HEK293 (cell line): ENCODE results near the gene USP19.

ENCODE experiments used
- CTCF ChIA-PET: fragments of 350-600 bp; formaldehyde crosslinking; extraction: SDS; loops from one replicate; lab custom pipeline; 2021; ENCODE audit warnings: antibody characterized with exemption; lab: Yijun Ruan, JAX
- POLR2A ChIA-PET: fragments of 300-600 bp; formaldehyde crosslinking; extraction: SDS; loops from one replicate; lab custom pipeline; 2020; ENCODE audit warnings: antibody characterized with exemption, inconsistent platforms; lab: Yijun Ruan, JAX
- H3K27ac ChIP-seq: fragments of 200-500 bp; sonication (Bioruptor generic); 2 replicates; pipeline ENCODE4 v1.5.1; 2014; ENCODE audit warnings: low read depth, low read length, control low read depth, inconsistent platforms; ENCODE audit errors: extremely low read depth
- H3K36me3 ChIP-seq, 2 experiments: fragments of 200-500 bp in 1 of 2; sonication (Bioruptor generic) in 1 of 2; 1 replicate in 1 of 2; 2 replicates in 1 of 2; pipeline ENCODE4 v1.5.1; 2014 to 2017; ENCODE audit warnings: inconsistent platforms in 2 of 2, low read length in 2 of 2; ENCODE audit not compliant: control insufficient read depth in 2 of 2, insufficient read depth in 1 of 2
- H3K4me1 ChIP-seq: fragments of 200-500 bp; sonication (Bioruptor generic); 2 replicates; pipeline ENCODE4 v1.5.1; 2014; ENCODE audit warnings: mild to moderate bottlenecking, low read length, inconsistent platforms; ENCODE audit not compliant: control insufficient read depth, insufficient read depth
- H3K4me3 ChIP-seq: 2 replicates; pipeline ENCODE4 v1.5.1; 2011; ENCODE audit warnings: low read depth, mild to moderate bottlenecking, control low read depth, low read length, moderate library complexity
- H3K9me3 ChIP-seq: fragments of 200-500 bp; sonication (Bioruptor generic); 2 replicates; pipeline ENCODE4 v1.5.1; 2014; ENCODE audit warnings: low read depth, low read length, inconsistent platforms; ENCODE audit not compliant: control insufficient read depth, insufficient read depth
- ZFHX2 ChIP-seq: fragments of 450-650 bp; formaldehyde crosslinking; conservative IDR thresholded peaks from 2 replicates; pipeline ENCODE4 v1.5.1; 2016; ENCODE audit warnings: missing biosample characterization, missing genetic modification characterization
- ZFP41 ChIP-seq: fragments of 450-650 bp; formaldehyde crosslinking; IDR thresholded peaks from 2 replicates; pipeline ENCODE4 v1.5.1; 2016; ENCODE audit warnings: missing biosample characterization, missing genetic modification characterization, borderline replicate concordance
- ZNF155 ChIP-seq: fragments of 450-650 bp; formaldehyde crosslinking; IDR thresholded peaks from 2 replicates; pipeline ENCODE4 v1.5.1; 2016; ENCODE audit warnings: missing biosample characterization, missing genetic modification characterization
- ZNF169 ChIP-seq: fragments of 450-650 bp; formaldehyde crosslinking; IDR thresholded peaks from 2 replicates; pipeline ENCODE4 v1.5.1; 2016; ENCODE audit warnings: missing biosample characterization, missing genetic modification characterization
- ZNF266 ChIP-seq: fragments of 450-650 bp; formaldehyde crosslinking; IDR thresholded peaks from 2 replicates; pipeline ENCODE4 v1.5.1; 2016; ENCODE audit warnings: missing biosample characterization, missing genetic modification characterization, low read depth
- ZNF350 ChIP-seq: fragments of 450-650 bp; formaldehyde crosslinking; IDR thresholded peaks from 2 replicates; pipeline ENCODE4 v1.5.0; 2017; ENCODE audit warnings: missing biosample characterization, mild to moderate bottlenecking, missing genetic modification characterization
- ZNF416 ChIP-seq: fragments of 450-650 bp; formaldehyde crosslinking; IDR thresholded peaks from 2 replicates; pipeline ENCODE4 v1.5.1; 2016; ENCODE audit warnings: missing biosample characterization, missing genetic modification characterization
- ZNF571 ChIP-seq: fragments of 450-650 bp; formaldehyde crosslinking; IDR thresholded peaks from 2 replicates; pipeline ENCODE4 v1.5.0; 2017; ENCODE audit warnings: missing biosample characterization, missing genetic modification characterization
- ZNF596 ChIP-seq: fragments of 450-650 bp; IDR thresholded peaks from 2 replicates; pipeline ENCODE4 v1.5.0; 2018; ENCODE audit warnings: missing biosample characterization, mild to moderate bottlenecking, missing genetic modification characterization, moderate library complexity
- ZNF624 ChIP-seq: fragments of 450-650 bp; formaldehyde crosslinking; IDR thresholded peaks from 2 replicates; pipeline ENCODE4 v1.5.1; 2017; ENCODE audit warnings: missing biosample characterization, missing genetic modification characterization
- ZNF747 ChIP-seq: fragments of 450-650 bp; formaldehyde crosslinking; IDR thresholded peaks from 2 replicates; pipeline ENCODE4 v1.5.1; 2016; ENCODE audit warnings: missing biosample characterization, missing genetic modification characterization
- ZNF768 ChIP-seq: fragments of 450-650 bp; formaldehyde crosslinking; IDR thresholded peaks from 2 replicates; pipeline ENCODE4 v1.5.1; 2018; ENCODE audit warnings: missing biosample characterization, mild to moderate bottlenecking, missing genetic modification characterization
- ZNF785 ChIP-seq: fragments of 450-650 bp; formaldehyde crosslinking; IDR thresholded peaks from 2 replicates; pipeline ENCODE4 v1.5.1; 2016; ENCODE audit warnings: missing biosample characterization, missing genetic modification characterization
- TF ChIP-seq, protein P1 (sequence below): fragments of 450-650 bp; formaldehyde crosslinking; IDR thresholded peaks from 2 replicates; pipeline ENCODE4 v1.5.1; 2016; ENCODE audit warnings: missing biosample characterization, missing genetic modification characterization, borderline replicate concordance
- TF ChIP-seq, protein P2 (sequence below): fragments of 450-650 bp; formaldehyde crosslinking; IDR thresholded peaks from 2 replicates; pipeline ENCODE4 v1.5.1; 2016; ENCODE audit warnings: missing biosample characterization, missing genetic modification characterization
- TF ChIP-seq, protein P3 (sequence below): fragments of 450-650 bp; formaldehyde crosslinking; IDR thresholded peaks from 2 replicates; pipeline ENCODE4 v1.5.1; 2016; ENCODE audit warnings: missing biosample characterization, missing genetic modification characterization, low read depth
- TF ChIP-seq, protein P4 (sequence below): fragments of 450-650 bp; formaldehyde crosslinking; IDR thresholded peaks from 2 replicates; pipeline ENCODE4 v1.5.1; 2016; ENCODE audit warnings: missing biosample characterization, missing genetic modification characterization
- TF ChIP-seq, protein P5 (sequence below): sonication (generic); formaldehyde crosslinking; IDR thresholded peaks from 2 replicates; pipeline ENCODE4 v1.8.1; 2022; ENCODE audit warnings: mild to moderate bottlenecking, moderate library complexity, missing genetic modification reagents
- TF ChIP-seq, protein P6 (sequence below): IDR thresholded peaks from 2 replicates; pipeline ENCODE4 v1.6.1; 2011; ENCODE audit warnings: mild to moderate bottlenecking, low read depth, low read length, borderline replicate concordance
- TF ChIP-seq, protein P7 (sequence below): fragments of 450-650 bp; formaldehyde crosslinking; optimal IDR thresholded peaks from 2 replicates; pipeline ENCODE3; 2016; ENCODE audit warnings: missing biosample characterization, mild to moderate bottlenecking, missing genetic modification characterization
- TF ChIP-seq, protein P8 (sequence below): fragments of 450-650 bp; formaldehyde crosslinking; IDR thresholded peaks from 2 replicates; pipeline ENCODE4 v1.5.1; 2017; ENCODE audit warnings: missing biosample characterization, mild to moderate bottlenecking, missing genetic modification characterization, moderate library complexity

The USP19 gene

DNA sequence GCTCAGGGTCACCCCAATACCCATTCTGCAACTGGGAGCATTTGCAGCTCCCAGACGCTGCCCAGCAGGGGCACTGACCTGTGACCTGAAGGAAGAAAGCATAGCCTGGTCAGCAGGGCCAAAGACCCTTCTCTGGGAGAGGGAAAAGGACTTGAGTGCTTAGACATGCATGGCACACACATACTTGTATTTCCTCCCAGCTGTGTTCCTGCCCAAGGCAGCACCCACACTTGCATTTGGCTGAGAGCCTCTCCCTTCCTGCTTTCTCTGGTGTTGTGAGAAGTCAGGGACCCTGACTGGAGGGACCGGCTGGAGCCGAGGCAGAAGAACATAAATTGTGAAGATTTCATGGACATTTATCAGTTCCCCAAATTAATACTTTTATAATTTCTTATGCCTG lies 19.5 kb upstream of the USP19 start:
- ChIA-PET CTCF (interaction anchor here (0.6 to 0.7 kb wide), 2 partner anchors 399 to 685 kb away, joined by 3 to 4 read pairs; no protein-coding TSS in a partner anchor), POLR2A (no interaction called here)
- Histone ChIP-seq H3K4me1 (no peaks in the 10 kb centered on the region), H3K4me3 (no peak overlapping the region), H3K27ac (no peak overlapping the region), H3K9me3 (no peaks in the 10 kb centered on the region), H3K36me3 (no peaks in the 10 kb centered on the region)
- TF ChIP-seq ZNF350 (tag by site-specific recombination) (no peak), ZNF747 (tag by site-specific recombination) (no peak), ZNF266 (tag by site-specific recombination) (no peak), ZNF169 (tag by site-specific recombination) (no peak), ZNF768 (no peak), ZNF785 (tag by site-specific recombination) (no peak), ZFHX2 (tag by site-specific recombination) (no peak), ZFP41 (no peak), ZNF596 (no peak), ZNF571 (tag by site-specific recombination) (no peak), ZNF155 (tag by site-specific recombination) (no peak)
- TF ChIP-seq, protein P1, sequence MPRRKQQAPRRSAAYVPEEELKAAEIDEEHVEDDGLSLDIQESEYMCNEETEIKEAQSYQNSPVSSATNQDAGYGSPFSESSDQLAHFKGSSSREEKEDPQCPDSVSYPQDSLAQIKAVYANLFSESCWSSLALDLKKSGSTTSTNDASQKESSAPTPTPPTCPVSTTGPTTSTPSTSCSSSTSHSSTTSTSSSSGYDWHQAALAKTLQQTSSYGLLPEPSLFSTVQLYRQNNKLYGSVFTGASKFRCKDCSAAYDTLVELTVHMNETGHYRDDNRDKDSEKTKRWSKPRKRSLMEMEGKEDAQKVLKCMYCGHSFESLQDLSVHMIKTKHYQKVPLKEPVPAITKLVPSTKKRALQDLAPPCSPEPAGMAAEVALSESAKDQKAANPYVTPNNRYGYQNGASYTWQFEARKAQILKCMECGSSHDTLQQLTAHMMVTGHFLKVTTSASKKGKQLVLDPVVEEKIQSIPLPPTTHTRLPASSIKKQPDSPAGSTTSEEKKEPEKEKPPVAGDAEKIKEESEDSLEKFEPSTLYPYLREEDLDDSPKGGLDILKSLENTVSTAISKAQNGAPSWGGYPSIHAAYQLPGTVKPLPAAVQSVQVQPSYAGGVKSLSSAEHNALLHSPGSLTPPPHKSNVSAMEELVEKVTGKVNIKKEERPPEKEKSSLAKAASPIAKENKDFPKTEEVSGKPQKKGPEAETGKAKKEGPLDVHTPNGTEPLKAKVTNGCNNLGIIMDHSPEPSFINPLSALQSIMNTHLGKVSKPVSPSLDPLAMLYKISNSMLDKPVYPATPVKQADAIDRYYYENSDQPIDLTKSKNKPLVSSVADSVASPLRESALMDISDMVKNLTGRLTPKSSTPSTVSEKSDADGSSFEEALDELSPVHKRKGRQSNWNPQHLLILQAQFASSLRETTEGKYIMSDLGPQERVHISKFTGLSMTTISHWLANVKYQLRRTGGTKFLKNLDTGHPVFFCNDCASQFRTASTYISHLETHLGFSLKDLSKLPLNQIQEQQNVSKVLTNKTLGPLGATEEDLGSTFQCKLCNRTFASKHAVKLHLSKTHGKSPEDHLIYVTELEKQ = no peak
- TF ChIP-seq, protein P2, sequence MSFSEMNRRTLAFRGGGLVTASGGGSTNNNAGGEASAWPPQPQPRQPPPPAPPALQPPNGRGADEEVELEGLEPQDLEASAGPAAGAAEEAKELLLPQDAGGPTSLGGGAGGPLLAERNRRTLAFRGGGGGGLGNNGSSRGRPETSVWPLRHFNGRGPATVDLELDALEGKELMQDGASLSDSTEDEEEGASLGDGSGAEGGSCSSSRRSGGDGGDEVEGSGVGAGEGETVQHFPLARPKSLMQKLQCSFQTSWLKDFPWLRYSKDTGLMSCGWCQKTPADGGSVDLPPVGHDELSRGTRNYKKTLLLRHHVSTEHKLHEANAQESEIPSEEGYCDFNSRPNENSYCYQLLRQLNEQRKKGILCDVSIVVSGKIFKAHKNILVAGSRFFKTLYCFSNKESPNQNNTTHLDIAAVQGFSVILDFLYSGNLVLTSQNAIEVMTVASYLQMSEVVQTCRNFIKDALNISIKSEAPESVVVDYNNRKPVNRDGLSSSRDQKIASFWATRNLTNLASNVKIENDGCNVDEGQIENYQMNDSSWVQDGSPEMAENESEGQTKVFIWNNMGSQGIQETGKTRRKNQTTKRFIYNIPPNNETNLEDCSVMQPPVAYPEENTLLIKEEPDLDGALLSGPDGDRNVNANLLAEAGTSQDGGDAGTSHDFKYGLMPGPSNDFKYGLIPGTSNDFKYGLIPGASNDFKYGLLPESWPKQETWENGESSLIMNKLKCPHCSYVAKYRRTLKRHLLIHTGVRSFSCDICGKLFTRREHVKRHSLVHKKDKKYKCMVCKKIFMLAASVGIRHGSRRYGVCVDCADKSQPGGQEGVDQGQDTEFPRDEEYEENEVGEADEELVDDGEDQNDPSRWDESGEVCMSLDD (tag by site-specific recombination) = no peak
- TF ChIP-seq, protein P3, sequence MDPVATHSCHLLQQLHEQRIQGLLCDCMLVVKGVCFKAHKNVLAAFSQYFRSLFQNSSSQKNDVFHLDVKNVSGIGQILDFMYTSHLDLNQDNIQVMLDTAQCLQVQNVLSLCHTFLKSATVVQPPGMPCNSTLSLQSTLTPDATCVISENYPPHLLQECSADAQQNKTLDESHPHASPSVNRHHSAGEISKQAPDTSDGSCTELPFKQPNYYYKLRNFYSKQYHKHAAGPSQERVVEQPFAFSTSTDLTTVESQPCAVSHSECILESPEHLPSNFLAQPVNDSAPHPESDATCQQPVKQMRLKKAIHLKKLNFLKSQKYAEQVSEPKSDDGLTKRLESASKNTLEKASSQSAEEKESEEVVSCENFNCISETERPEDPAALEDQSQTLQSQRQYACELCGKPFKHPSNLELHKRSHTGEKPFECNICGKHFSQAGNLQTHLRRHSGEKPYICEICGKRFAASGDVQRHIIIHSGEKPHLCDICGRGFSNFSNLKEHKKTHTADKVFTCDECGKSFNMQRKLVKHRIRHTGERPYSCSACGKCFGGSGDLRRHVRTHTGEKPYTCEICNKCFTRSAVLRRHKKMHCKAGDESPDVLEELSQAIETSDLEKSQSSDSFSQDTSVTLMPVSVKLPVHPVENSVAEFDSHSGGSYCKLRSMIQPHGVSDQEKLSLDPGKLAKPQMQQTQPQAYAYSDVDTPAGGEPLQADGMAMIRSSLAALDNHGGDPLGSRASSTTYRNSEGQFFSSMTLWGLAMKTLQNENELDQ = no peak
- TF ChIP-seq, protein P4, sequence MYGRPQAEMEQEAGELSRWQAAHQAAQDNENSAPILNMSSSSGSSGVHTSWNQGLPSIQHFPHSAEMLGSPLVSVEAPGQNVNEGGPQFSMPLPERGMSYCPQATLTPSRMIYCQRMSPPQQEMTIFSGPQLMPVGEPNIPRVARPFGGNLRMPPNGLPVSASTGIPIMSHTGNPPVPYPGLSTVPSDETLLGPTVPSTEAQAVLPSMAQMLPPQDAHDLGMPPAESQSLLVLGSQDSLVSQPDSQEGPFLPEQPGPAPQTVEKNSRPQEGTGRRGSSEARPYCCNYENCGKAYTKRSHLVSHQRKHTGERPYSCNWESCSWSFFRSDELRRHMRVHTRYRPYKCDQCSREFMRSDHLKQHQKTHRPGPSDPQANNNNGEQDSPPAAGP (tag by site-specific recombination) = no peak

DNA sequence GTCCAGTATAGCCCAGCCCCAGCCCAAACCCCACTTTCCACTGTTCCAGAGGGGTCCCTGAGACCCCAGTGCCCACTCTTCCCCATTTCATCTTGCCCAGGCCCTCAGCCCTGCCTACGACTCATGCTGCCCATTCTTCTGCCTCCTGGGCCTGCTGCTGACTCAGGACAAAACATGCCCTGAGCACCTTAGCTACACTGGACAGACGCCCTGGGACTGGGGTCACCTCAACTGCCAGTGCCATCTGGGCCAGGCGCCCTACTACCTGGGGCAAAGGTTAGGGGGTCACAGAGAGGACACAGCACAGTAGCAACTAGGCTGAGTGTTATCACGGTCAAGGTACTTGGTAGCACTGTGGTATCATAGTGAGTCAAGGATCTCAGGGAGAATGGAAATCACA lies 14.9 kb upstream of the USP19 start:
- ChIA-PET CTCF (interaction anchor here (0.6 kb wide), 1 partner anchor 246 kb away, joined by 3 read pairs; no protein-coding TSS in a partner anchor), POLR2A (no interaction called here)
- H3K4me1 ChIP-seq = no peaks in the 10 kb centered on the region; the same call in 1 of the 2 replicates
- peaks cover 0 to 13% of the 10 kb centered on the region in 2 experiments; a peak in 1 of 3 replicates for H3K36me3 ChIP-seq
- H3K4me3 ChIP-seq = no peak overlapping the region
- H3K9me3 ChIP-seq = no peaks in the 10 kb centered on the region
- H3K27ac ChIP-seq = no peak overlapping the region
- TF ChIP-seq ZNF624 (tag by site-specific recombination) = no peak
- no peak for TF ChIP-seq ZNF416 (tag by site-specific recombination)
- TF ChIP-seq, protein P5, sequence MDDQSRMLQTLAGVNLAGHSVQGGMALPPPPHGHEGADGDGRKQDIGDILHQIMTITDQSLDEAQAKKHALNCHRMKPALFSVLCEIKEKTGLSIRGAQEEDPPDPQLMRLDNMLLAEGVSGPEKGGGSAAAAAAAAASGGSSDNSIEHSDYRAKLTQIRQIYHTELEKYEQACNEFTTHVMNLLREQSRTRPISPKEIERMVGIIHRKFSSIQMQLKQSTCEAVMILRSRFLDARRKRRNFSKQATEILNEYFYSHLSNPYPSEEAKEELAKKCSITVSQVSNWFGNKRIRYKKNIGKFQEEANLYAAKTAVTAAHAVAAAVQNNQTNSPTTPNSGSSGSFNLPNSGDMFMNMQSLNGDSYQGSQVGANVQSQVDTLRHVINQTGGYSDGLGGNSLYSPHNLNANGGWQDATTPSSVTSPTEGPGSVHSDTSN (CRISPR knock-in tag) = no peak
- TF ChIP-seq, protein P6, sequence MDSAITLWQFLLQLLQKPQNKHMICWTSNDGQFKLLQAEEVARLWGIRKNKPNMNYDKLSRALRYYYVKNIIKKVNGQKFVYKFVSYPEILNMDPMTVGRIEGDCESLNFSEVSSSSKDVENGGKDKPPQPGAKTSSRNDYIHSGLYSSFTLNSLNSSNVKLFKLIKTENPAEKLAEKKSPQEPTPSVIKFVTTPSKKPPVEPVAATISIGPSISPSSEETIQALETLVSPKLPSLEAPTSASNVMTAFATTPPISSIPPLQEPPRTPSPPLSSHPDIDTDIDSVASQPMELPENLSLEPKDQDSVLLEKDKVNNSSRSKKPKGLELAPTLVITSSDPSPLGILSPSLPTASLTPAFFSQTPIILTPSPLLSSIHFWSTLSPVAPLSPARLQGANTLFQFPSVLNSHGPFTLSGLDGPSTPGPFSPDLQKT = no peak
- TF ChIP-seq, protein P7, sequence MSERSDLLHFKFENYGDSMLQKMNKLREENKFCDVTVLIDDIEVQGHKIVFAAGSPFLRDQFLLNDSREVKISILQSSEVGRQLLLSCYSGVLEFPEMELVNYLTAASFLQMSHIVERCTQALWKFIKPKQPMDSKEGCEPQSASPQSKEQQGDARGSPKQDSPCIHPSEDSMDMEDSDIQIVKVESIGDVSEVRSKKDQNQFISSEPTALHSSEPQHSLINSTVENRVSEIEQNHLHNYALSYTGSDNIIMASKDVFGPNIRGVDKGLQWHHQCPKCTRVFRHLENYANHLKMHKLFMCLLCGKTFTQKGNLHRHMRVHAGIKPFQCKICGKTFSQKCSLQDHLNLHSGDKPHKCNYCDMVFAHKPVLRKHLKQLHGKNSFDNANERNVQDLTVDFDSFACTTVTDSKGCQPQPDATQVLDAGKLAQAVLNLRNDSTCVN = no peak
- TF ChIP-seq, protein P8, sequence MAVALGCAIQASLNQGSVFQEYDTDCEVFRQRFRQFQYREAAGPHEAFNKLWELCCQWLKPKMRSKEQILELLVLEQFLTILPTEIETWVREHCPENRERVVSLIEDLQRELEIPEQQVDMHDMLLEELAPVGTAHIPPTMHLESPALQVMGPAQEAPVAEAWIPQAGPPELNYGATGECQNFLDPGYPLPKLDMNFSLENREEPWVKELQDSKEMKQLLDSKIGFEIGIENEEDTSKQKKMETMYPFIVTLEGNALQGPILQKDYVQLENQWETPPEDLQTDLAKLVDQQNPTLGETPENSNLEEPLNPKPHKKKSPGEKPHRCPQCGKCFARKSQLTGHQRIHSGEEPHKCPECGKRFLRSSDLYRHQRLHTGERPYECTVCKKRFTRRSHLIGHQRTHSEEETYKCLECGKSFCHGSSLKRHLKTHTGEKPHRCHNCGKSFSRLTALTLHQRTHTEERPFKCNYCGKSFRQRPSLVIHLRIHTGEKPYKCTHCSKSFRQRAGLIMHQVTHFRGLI (tag by site-specific recombination) = no peak
